Fibroblast of the conjunctiva (primary cell): ENCODE results near the gene UBE2I.
"Not testable (repeated sequence)": the region's sequence is repeated elsewhere in the genome, so short reads cannot be mapped to it uniquely, and the experiment has no call there.

Source experiments
- DNase-seq: peaks from one replicate; pipeline ENCODE4 v3.0.0-alpha.2; 2010; ENCODE audit warnings: low read depth

UBE2I gene

GRCh38 chr16:1314399-1315068 is 5.1 kb downstream of the UBE2I start:
- no peak for DNase-seq

DNA sequence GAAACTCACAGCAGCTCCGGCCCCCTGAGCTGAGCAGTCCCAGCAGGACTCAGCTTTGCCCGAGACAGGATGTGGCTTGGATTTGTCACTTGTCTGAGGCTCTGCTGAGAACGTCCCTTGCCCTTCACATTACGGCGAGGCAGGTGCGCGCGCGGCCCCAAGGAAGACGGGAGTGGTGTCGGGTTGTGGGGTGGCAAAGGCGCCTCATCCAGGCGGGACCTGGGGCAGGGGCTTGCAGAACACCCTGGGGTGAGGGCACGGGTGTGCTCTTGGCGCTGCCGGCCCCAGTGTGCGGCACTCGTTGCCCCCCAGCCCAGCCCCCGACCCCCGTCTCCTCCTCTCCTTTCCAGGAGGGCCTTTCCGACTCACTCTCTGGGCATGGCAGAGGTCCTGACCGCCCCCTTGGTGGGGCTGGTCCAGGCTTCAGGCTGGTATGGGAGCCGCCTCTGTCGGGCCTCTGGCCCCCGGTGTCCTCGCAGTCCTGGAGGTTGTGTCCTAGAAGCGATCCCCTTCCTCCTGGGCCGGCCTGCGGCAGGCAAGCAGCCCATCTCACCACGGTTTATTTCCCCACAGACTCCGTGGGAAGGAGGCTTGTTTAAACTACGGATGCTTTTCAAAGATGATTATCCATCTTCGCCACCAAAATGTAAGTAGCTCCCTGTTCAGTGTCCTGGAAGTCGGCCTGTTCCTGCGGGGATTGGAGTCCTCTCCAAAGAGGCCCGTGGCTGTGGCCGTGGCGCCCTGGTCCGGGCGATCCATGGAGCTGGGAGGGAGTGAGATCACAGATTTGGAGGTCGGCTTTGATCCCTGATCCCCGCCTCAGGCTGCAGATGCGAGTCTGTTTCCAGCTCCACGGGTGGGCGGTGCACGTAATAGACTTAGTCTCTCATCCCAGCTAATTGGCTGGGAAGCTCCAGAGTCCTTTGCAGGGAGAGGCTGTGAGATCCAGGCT is 5.9 kb downstream of the UBE2I start:
- no peak for DNase-seq

DNA sequence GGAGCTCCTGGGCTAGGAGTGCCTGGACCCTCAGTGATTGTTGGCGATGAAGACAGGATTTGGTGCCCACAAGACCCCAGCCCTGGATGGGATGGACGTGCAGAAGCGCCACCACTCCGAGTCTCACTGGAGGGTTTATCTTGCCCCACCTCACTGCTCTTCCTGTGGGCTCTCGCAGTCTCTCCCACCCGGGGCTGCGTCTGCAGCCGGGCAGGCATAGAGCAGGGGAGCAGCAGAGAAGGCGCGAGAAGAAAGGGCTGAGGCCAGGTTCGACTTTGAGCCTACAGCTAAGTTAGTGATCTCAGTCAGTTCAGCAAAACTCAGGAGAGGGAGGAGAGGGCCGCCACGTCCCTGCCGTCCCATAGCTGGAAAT is 6.6 kb downstream of the UBE2I start:
- no peak for DNase-seq

DNA sequence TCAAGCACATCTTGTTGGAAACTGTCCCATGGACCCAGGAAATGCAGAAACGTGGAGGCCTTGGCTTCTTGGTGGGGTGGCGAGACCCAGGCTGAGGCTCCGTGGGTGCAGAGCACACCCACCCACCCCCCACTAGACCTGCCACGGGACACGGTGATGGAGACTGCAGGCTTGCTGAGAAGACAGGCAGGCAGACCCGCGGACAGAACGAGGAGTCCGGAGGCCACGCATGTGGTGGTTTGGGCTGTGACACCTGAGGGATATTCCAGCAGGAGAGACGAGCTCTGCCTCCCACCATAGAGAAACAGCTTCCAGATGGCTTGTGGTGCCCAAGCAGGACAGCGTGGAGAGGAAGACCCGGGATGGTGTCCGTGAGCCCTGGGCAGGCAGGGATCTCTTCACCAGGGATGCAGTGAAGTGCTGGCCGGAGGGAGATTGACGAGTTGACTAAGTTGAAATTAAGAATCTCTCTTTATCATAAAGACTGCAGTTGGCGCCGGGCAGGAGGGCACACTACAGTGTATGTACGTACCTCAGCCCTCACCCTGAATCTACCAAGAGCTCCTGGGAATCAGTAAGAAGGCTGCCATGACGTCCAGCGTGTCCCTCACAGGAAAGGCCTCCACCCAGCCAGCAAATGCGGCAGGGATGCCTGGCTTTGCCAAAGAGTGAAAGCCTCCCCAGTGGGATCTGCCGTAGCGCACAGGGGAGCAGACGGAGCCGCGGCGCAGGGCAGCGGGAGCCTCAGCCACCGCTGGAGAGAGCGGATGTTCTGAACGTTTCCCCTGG is 8.2 kb downstream of the UBE2I start:
- DNase-seq, result no peak

GRCh38 chr16:1318268-1318545 is 8.8 kb downstream of the UBE2I start:
- no peak for DNase-seq

GRCh38 chr16:1319041-1319440 is 9.6 kb downstream of the UBE2I start:
- no peak for DNase-seq

GRCh38 chr16:1320097-1320496 is 10.7 kb downstream of the UBE2I start:
- DNase-seq, result no peak

GRCh38 chr16:1320658-1321240 is 11.3 kb downstream of the UBE2I start:
- no peak for DNase-seq

- no peak for DNase-seq
Observed at GRCh38 chr16:1322407-1322806, 13.0 kb downstream of the UBE2I start.

- no peak for DNase-seq
Observed at GRCh38 chr16:1323296-1324239, 14.1 kb downstream of the UBE2I start.

GRCh38 chr16:1324286-1324826 is 14.9 kb downstream of the UBE2I start:
- DNase-seq, result no peak

- no peak for DNase-seq
Observed at GRCh38 chr16:1325261-1325660, 15.8 kb downstream of the UBE2I start.

GRCh38 chr16:1325673-1326371 is 16.4 kb downstream of the UBE2I start:
- no peak for DNase-seq

DNA sequence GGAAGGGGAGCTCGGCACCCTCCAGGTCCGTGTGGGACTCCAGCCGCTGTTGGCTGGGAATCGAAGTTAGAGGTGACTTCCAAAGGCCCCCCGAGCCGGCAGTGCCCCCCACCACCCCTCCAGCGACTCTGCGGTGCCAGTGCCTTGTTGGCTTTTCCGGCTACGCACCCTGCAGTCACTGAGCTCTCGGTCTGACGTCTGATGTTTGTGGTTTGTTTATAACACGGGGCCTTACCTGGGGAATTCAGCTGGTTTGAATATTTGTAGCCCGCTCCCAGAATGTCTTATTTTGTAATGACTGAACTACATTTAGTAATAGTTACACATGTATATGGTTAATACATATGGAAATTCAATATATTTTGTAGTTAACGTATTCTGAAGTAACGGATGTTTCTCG is 17.0 kb downstream of the UBE2I start:
- DNase-seq, result no peak

GRCh38 chr16:1326946-1327618 is 17.6 kb downstream of the UBE2I start:
- no peak for DNase-seq

DNA sequence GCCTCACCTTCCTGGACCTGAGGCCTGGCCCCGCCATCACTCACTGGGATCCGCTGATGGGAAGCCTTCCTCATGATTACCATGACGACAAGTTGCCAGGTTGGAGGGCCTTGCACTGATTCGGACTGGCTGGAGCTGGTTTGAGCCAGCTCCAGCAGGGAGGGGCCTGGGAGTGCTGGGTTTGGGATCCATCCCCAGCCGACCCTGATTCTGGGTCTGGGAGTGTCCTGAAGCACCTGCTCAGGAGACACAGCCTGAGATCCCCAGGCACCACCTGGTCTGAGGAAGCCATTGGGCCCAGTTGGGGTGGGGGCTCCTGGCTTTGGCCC is 18.1 kb downstream of the UBE2I start:
- no peak for DNase-seq

DNA sequence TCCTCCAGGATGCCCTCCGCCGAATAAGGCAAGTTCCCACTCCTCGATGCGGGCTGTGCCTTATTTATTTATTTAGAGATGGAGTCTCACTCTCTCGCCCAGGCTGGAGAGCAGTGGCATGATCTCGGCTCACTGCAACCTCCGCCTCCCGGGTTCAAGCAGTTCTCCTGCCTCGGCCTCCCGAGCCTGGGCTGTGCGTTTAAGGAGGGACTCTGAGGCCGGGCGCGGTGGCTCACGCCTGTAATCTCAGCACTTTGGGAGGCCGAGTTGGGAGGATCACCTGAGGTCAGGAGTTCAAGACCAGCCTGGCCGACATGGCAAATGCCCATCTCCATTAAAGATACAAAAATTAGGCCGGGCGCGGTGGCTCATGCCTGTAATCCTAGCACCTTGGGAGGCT is 18.7 kb downstream of the UBE2I start:
- DNase-seq, result not testable (repeated sequence)

- DNase-seq, result not testable (repeated sequence)
Observed at GRCh38 chr16:1328961-1329360, 19.5 kb downstream of the UBE2I start.

GRCh38 chr16:1330260-1330914 is 21.0 kb downstream of the UBE2I start:
- no peak for DNase-seq
